SU-DHL-6 (cell line): ENCODE measurements around the gene SIK3.

Source experiments
- EZH2phosphoT487 ChIP-seq: fragments of 200-600 bp; sonication (generic), shearing (Covaris generic); conservative IDR thresholded peaks from 2 replicates; pipeline ENCODE4 v1.6.1; 2018; ENCODE audit warnings: mild to moderate bottlenecking, antibody characterized with exemption, low read length, moderate library complexity, mixed read lengths
- TF ChIP-seq, protein P1 (sequence below): fragments of 200-600 bp; sonication (generic); IDR thresholded peaks from one replicate; pipeline ENCODE4 v1.5.1; 2017; ENCODE audit warnings: antibody characterized with exemption, mild to moderate bottlenecking, low read length, moderate library complexity; ENCODE audit not compliant: insufficient read depth, poor library complexity, severe bottlenecking

DNA sequence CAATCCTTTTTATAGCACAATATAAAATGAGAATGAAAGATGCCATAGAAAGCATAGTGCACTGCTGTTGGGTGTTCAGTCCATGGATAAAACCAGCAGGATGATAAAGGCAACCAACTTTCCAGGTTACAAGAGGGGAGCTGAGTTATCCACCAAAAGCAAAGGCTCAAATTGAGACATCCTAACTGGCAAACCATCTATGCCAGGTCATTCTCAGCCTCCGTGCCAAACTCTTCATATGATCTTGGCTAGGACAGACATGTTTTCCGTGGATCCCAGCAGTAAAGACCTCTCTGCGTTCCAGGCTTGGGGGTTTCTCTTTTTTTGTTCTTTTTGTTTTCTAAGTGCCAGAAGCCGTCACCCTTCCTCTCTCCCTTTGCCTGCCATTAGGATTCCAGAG, 253.5 kb downstream of the SIK3 start:
- TF ChIP-seq, protein P1, sequence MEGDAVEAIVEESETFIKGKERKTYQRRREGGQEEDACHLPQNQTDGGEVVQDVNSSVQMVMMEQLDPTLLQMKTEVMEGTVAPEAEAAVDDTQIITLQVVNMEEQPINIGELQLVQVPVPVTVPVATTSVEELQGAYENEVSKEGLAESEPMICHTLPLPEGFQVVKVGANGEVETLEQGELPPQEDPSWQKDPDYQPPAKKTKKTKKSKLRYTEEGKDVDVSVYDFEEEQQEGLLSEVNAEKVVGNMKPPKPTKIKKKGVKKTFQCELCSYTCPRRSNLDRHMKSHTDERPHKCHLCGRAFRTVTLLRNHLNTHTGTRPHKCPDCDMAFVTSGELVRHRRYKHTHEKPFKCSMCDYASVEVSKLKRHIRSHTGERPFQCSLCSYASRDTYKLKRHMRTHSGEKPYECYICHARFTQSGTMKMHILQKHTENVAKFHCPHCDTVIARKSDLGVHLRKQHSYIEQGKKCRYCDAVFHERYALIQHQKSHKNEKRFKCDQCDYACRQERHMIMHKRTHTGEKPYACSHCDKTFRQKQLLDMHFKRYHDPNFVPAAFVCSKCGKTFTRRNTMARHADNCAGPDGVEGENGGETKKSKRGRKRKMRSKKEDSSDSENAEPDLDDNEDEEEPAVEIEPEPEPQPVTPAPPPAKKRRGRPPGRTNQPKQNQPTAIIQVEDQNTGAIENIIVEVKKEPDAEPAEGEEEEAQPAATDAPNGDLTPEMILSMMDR: no peak
- no peak for TF ChIP-seq EZH2phosphoT487
